ENCODE data around the gene DDX47.
"Not testable (repeated sequence)": the region's sequence is repeated elsewhere in the genome, so short reads cannot be mapped to it uniquely, and the experiment has no call there.

Gene DDX47

DNA sequence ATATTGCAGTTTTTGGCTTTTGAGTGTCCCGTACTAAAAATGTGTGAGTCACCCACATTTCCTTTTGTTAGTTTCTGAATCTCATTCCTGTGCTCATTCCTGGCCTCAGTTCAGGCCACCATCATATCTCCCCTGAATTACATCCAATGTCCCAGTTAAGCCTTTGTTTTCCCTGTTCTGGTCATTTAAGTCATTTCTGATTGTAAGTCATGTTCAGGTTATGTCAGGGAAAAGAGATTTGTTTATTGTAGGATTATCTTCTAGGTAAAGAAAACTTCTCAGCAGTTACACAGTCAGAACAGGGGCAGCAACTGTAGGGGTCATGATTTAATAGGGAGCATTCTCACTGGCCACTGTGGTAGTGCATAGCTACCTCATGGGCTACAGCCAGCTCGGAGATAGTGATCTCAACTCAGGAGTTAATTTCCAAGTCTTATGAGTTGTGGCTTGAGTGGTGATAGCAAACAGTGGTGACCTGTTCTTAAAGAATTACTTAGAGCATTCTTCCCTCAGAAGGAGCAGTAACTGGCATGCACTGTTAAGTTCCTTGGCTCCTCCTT, 6.7 kb downstream of the DDX47 start:
- no peak for DNase-seq (ENCODE audit: low read depth in 2 of 3, low spot score in 2 of 3)

DNA sequence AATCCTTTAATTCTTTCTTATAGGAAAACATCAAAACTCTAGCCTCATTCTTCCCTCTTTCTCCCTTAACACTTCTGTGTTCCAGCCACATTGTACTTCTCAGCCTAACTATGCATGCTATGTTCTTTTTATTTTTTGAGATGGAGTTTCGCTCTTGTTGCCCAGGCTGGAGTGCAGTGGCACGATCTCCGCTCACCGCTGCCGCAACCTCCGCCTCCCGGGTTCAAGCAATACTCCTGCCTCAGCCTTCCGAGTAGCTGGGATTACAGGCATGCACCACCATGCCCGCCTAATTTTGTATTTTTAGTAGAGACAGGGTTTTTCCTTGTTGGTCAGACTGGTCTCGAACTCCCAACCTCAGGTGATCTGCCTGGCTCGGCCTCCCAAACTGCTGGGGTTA, 7.2 kb downstream of the DDX47 start:
- DNase-seq (ENCODE audit: low read depth in 2 of 3, low spot score in 2 of 3), result not testable (repeated sequence)

DNA sequence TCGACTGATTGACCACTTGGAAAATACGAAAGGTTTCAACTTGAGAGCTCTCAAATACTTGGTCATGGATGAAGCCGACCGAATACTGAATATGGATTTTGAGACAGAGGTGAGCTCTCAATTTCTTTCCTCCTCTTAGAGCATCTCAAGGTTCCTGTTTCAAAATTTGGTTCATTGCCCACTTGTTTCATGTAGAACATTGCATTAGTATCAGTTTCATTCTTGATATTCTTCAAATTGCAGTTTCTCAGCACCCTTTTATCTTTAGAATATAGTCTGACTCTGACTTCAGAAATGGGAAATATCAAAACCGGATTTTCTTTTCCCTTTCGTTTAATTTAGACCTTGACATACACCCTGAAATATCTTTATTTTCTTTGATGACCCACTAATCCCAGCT, 8.8 kb downstream of the DDX47 start:
- DNase-seq (ENCODE audit: low read depth in 2 of 3, low spot score in 2 of 3), result no peak

- no peak for DNase-seq (ENCODE audit: low read depth in 2 of 3, low spot score in 2 of 3)
These were observed 9.7 kb downstream of the DDX47 start for GRCh38 chr12:12822886-12823285.

- no peak for DNase-seq (ENCODE audit: low read depth in 2 of 3, low spot score in 2 of 3)
These were observed 10.2 kb downstream of the DDX47 start for GRCh38 chr12:12823300-12823699.

GRCh38 chr12:12823811-12824210, 10.7 kb downstream of the DDX47 start:
- DNase-seq (ENCODE audit: low read depth in 2 of 3, low spot score in 2 of 3), result no peak

GRCh38 chr12:12835378-12836146, 22.4 kb downstream of the DDX47 start:
- no peak for DNase-seq (ENCODE audit: low read depth in 2 of 3, low spot score in 2 of 3)

DNA sequence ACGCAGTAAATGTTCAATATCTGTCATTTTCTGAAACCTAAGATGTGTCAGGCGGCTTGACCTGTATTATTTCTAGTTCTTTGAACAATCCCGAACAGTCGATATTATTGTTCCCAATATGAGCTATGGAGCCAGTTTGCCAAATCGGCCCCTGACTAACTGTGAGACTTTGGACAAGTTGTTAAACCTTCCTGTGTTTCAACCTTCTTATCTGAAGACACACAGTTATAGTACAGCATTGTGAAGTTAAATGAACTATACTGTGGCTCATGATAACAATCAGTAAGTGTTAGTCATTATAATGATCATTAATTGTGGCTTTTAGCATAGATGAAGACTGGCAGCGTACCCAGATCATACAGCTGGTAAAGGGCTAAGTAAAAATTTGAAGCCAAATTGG, 23.4 kb downstream of the DDX47 start:
- no peak for DNase-seq (ENCODE audit: low read depth in 2 of 3, low spot score in 2 of 3)

DNA sequence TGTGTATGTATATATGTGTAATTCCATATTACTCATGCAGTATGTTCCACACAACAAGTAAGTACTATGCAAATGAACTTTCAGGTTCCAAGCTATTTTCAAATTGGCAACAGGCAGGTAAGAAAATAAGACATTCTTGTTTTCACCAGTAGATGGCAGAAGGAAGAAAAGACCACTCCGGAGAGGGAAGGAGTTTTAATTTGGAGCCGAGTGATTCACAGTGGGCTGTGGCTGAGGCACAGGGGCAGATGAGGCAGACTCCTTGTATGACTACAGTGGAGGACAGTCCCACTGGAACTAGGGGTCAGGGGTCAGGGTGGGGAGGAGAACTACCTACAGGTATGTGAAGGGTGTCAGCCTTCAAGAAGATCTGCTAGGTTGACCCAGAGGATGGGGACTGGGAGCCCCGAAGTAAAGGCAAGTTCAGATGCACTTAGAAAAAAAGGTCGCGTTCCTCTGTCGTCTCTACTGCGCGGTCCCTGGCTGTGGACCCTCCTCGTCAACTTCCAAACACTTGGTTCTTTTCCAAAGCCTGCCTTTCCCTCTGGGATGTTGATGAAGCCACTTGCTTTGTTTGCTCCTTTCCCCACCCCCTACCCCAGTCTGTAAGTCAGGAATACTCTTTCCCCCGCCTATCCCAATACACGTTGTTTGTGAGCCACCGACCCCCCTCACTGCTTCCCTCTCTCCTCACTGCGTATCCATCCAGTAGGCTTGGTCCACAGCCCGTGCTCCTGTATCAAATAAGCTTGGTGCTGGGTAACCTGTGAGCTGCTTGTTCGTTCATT, 24.1 kb downstream of the DDX47 start:
- peak in 2 of 3 experiments; percentile 6 to 22 for DNase-seq (ENCODE audit: low read depth in 2 of 3, low spot score in 2 of 3)

- no peak for DNase-seq (ENCODE audit: low read depth in 2 of 3, low spot score in 2 of 3)
These were observed 24.6 kb downstream of the DDX47 start for GRCh38 chr12:12837813-12838153.

GRCh38 chr12:12839003-12839395, 25.9 kb downstream of the DDX47 start:
- no peak for DNase-seq (ENCODE audit: low read depth in 2 of 3, low spot score in 2 of 3)

DNA sequence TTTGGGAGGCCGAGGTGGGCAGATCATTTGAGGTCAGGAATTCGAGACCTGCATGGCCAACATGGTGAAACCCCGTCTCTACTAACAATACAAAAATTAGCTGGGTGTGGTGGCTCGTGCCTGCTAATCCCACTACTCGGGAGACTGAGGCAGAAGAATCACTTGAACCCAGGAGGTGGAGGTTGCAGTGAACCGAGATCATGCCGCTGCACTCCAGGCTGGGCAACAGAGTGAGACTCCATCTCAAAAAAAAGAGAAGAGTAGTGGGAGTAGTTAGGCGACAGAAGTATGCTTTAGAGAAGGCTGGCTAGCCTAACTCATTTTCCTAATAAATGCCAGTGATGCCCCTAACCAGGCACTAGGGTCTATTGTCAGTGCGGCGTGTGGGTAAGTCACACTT, 26.3 kb downstream of the DDX47 start:
- not testable (repeated sequence) for DNase-seq (ENCODE audit: low read depth in 2 of 3, low spot score in 2 of 3)

DNA sequence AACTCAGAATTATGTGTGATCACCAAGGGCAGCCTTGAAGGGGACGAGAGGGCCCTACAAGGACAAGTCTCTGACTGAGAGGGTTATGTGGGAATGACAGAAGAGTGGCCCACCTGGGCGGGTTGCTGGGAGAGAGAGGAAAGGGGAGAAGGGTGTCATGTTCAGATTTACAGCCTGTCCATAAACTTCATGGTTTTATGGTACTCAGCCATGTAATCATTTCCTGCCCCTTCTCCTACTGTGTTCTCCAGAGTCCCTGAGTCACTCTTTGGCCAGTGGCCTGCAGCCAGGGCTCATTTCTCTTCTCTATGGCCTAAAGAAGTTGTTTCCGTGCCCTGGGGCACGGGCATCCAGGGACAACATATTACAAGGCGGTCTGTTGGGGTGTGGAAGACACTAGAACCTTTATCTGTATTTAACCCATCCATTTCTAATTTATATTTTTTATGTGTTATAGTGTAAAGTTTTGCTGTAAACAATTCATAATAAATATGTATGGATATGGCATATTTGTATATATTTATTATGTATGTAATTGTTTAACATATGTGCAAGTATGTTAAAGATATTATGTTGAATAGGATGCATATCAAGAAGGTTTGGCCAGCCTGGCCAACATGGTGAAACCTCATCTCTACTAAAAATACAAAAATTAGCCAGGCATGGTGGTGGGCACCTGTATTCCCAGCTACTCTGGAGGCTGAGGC, 26.9 kb downstream of the DDX47 start:
- DNase-seq (ENCODE audit: low read depth in 2 of 3, low spot score in 2 of 3), result no peak

GRCh38 chr12:12840580-12840899, 27.4 kb downstream of the DDX47 start:
- DNase-seq (ENCODE audit: low read depth in 2 of 3, low spot score in 2 of 3), result no peak

GRCh38 chr12:12841428-12841827, 28.3 kb downstream of the DDX47 start:
- DNase-seq (ENCODE audit: low read depth in 2 of 3, low spot score in 2 of 3), result not testable (repeated sequence)

GRCh38 chr12:12845794-12846243, 32.7 kb downstream of the DDX47 start:
- no peak for DNase-seq (ENCODE audit: low read depth in 2 of 3, low spot score in 2 of 3)

- DNase-seq (ENCODE audit: low read depth in 2 of 3, low spot score in 2 of 3), result not testable (repeated sequence)
These were observed 33.6 kb downstream of the DDX47 start for GRCh38 chr12:12846780-12847179.

DNA sequence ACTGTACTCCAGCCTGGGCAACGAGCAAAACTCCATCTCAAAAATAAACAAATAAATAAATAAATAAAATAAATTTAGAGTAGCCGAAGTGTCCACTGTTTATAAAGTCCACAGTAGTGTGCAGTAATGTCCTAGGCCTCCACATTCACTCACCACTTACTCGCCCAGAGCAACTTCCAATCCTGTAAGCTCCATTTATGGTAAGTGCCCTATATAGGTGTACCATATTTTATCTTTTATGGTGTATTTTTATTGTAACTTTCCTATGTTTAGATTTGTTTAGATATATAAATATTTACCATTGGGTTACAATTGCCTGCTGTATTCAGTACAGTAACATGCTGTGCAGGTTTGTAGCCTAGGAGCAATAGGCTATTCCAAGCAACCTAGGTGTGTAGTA, 40.3 kb downstream of the DDX47 start:
- DNase-seq (ENCODE audit: low read depth in 2 of 3, low spot score in 2 of 3), result no peak

DNA sequence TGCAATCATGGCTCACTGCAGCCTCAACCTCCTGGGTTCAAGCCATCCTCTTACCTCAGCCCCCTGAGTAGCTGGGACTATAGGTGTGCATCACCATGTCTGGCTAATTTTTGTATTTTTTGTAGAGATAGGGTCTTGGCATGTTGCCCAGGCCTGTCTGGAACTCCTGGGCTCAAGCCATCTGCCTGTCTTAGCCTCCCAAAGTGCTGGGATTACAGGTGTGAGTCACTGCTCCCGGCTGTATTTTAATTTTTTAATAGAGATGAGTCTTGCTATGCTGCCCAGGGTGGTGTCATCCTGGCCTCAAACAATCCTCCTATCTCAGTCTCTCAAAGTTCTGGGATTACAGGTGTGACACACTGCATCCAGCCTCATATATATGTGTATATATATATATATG, 46.5 kb downstream of the DDX47 start:
- no peak for DNase-seq (ENCODE audit: low read depth in 2 of 3, low spot score in 2 of 3)

- no peak for DNase-seq (ENCODE audit: low read depth in 2 of 3, low spot score in 2 of 3)
These were observed 51.1 kb downstream of the DDX47 start for GRCh38 chr12:12864243-12864642.

DNA sequence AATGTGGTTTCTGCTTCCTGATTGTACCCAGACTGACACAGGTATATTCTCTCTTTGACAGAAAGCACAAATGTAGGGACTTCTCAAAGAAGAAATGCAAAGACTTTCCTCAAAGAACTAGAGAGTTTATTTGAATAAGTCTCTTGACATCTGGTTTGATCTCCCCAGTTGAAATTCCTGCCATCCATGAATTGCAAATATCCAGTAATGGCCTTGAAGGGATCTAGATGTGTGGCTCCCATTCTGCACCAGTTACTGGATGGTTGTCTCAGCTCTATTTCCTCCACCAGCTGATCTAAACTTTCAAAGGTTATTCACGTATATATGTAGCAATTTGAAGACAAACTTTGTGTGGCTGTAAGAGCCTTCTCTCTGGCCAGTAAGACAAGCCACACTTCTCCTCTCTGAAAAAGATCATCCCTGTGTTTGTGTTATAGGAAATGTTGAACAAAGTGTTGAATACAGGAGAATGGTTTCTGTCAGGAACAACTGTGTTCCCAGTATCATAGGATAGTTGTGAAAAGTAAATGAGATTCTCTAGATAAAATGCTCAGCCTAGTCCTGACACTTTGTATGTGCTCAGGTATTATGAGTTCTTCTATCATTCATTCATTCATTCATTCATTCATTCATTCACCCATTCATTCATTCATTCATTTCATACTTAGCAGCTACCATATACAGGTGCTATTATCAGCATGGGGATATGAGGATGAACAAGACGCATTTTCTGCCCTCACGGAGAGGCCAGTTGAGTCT, 55.5 kb downstream of the DDX47 start:
- no peak for DNase-seq (ENCODE audit: low read depth in 2 of 3, low spot score in 2 of 3)

All from activated CD8-positive, alpha-beta memory T cell treated with anti-CD3 and anti-CD28 coated beads for 48 hours (primary cell).